Right ventricle myocardium inferior (tissue), 1 donor: ENCODE data around the gene C1QL4. TPM values are rescaled to one million over a fixed set of nuclear protein-coding genes. Genes with fewer than 3 reads are reported as not detected.
"Not testable (repeated sequence)": the region's sequence is repeated elsewhere in the genome, so short reads cannot be mapped to it uniquely, and the experiment has no call there.

Experiments
- ATAC-seq: fragments of 200-7000 bp; cut with Tn5 transposase; one replicate; pipeline ENCODE4 v1.9.1; 2020; ENCODE audit warnings: mild to moderate bottlenecking, moderate library complexity
- DNase-seq: peaks from one replicate; pipeline ENCODE4 v3.0.0; 2021; ENCODE audit errors: missing footprints
- intact Hi-C: fragments of 100-400 bp; cut with DNase I; formaldehyde crosslinking; loops from one replicate; pipeline ENCODE4 v1.11.0; 2022
- total RNA-seq: library from RNA; stranded (reverse); fragmentation: NEBNext Ultra II Directional; extraction: Animal tissue kit (Norgen Biotek cat#: 25700); gene quantifications from one replicate; pipeline ENCODE4 v1.2.1, GENCODE V29; 2021
- donor health status: DM: no; HTN: yes; CAD: no; lungs with severe emphysema.

C1QL4 gene
- total RNA-seq, 1 donor from 2014 or later = not detected

DNA sequence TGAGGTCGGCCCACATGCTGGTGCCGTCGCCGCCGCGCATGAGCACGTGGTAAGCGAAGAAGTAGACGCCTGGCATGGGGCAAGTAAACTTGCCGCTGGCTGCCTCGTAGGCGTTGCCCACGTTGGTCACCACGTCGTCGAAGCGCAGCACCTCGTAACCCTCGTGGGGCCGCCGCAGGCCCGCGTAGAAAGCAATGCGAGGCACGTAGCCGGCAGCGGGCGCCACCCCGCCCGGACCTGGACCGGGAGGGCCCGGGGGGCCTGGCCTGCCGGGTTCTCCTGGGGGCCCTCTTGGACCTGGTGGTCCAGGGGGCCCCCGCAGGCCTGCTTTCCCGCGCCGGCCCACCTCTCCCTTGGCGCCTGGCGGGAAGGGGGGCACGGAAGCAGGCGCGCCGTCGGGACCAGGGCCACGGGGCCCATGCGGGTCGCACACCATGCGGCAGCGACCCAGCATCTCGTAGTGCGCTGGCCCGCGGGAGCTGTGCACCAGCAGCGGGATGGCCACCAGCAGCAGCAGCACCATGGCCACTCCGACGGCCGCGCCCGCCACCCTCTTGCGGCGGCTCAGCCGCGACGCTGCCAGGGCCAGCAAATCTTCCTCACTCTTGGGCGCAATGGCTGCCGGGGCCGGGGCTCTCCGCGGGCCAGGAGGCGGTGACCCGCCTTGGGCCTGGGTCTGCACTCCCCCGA is 888 bp downstream of the C1QL4 start:
- DNase-seq (no peak), ATAC-seq (no peak)
- intact Hi-C loops = loop anchor here (2.0 kb wide), 1 partner anchor 51 kb away; no protein-coding TSS in a partner anchor

DNA sequence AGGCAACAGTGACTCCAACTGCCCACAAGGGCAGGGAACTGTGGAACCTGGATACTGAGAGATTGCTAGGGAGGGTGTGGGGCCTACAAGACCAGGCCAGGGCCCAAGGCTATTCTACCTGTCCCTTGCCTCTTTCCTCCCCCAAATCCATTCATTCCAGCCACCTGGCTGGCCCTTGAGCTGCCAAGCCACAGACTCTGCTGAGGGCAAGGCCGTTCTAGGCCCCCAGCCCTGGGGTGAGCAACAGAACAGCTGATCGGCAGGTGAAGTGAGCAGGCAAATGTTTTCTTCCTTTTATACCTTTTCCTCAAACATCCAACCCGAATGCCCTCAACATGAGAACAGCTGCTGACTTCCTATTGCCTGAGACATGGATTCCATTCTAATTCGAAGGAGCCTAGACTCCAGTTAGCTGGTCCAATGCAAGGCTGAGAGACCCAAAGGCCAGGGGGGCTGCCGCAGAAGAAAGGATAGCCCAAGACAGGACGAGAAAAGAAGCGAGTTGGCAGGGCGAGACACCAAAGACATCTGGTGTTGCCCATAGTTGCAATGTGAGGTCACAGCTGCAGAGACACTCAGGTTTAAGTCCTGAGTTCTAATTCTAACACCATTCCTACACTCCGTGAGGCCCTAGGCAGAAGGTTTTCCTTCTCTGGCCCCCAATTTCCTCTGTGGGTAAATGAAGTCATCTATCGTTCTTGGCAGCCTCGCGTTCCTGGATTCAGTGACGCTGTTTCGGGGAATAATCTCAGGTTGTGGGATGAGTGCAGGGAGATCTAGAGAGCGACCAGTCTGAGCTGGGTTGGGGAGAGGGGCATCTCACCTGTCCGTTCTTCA is 1.7 kb downstream of the C1QL4 start:
- ATAC-seq = no peak
- no peak for DNase-seq
- intact Hi-C loops = no loop called here

DNA sequence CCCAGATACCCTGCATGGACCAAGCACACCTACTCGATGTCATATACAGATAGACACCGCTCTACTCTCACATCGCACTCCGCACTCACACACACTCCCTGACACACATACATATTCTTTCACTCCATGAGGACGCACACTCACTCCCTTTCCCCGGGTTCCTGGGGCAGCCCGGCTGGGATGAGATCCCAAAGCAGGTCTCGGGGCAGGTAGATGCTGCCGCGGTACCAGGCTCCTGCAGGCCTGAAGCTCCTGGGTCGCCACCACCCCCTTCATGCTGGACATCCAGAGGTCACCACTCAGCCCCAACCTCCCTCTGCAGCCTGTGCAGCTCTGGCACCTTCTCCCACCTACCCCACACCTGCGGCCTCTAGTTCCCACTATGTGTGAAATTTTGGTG is 2.3 kb downstream of the C1QL4 start:
- ATAC-seq = no peak
- no peak for DNase-seq
- intact Hi-C loops = no loop called here

DNA sequence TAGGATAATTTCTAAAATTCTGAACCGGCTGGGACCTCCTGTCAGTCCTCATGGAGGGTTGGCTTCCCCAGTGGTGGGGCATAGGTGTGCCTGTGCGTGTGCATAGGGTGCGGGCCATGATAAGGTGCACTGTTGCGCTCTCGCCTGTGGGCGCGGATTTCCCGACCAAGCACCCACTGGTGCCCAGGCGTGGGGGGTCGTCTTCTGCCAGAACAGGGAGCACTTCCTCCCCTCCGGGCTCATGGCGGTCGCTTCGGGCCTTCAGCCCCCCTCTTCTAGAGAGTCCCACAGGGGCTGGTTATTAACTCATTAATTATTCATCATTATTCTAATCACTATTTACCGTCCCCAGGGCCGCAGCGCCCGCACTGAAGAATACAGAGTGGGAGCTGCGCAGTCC is 2.8 kb downstream of the C1QL4 start:
- no peak for DNase-seq
- intact Hi-C loops = no loop called here

DNA sequence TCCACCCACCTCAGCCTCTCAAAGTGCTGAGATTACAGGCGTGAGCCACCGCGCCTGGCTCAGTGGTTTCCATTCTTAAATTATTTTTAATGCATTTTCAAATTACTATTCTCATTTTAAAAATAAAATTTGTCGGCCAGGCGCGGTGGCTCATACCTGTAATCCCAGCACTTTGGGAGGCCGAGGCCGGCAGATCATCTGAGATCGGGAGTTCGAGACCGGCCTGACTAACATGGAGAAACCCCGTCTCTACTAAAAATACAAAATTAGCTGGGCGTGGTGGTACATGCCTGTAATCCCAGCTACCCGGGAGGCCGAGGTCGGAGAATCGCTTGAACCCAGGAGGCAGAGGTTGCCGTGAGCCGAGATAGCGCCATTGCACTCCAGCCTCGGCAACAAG is 3.2 kb downstream of the C1QL4 start:
- ATAC-seq, DNase-seq, intact Hi-C loops: not testable (repeated sequence)

More for the DNA sequence above, 2.8 kb downstream of the C1QL4 start:
- no peak for ATAC-seq

DNA sequence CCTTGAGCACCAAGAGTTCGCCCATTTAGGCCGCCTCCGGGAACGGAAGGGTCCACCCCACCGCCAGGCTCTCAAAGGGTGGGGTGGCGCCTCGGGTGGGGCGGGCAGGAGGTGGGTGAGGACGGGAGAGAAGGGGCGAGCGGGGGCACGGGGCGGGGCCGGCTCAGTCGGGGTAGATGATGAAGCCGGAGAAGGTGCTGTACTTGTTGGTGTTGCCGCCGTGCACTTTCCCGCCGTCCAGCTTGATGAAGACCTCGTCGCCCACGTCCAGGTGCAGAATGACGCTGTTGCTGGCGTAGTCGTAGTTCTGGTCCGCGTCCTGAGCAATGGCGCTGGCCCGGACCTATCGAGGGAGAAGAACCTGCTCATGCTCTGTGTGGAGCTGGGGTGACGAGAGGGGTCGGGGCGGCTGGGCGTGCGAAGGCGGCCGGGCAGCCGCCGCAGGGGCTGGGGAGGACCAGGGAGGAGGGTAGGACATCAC is 4.1 kb downstream of the C1QL4 start:
- DNase-seq = no peak
- no peak for ATAC-seq
- intact Hi-C loops = no loop called here

DNA sequence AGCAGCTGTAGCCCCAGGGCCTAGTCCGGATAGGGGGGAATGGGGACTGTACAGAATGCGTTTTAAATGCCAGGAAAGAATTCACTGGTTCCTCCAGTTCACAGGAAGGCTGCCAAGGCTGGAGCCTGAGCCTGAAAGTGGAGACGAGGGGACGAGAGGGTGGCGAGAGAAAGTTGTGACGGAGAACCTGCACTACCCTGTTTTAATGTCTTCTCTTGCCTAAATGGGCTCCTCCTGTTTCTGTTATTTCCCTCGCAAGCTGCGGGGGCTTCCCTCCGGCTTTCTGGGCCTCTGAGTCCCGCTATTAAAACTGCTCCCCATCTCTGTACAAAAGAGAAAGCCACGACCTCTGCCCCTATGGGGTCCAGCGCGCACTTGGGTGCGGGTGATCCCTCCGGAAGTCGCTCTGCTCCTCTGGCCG is 4.5 kb downstream of the C1QL4 start:
- DNase-seq = no peak
- no peak for ATAC-seq
- intact Hi-C loops = no loop called here

DNA sequence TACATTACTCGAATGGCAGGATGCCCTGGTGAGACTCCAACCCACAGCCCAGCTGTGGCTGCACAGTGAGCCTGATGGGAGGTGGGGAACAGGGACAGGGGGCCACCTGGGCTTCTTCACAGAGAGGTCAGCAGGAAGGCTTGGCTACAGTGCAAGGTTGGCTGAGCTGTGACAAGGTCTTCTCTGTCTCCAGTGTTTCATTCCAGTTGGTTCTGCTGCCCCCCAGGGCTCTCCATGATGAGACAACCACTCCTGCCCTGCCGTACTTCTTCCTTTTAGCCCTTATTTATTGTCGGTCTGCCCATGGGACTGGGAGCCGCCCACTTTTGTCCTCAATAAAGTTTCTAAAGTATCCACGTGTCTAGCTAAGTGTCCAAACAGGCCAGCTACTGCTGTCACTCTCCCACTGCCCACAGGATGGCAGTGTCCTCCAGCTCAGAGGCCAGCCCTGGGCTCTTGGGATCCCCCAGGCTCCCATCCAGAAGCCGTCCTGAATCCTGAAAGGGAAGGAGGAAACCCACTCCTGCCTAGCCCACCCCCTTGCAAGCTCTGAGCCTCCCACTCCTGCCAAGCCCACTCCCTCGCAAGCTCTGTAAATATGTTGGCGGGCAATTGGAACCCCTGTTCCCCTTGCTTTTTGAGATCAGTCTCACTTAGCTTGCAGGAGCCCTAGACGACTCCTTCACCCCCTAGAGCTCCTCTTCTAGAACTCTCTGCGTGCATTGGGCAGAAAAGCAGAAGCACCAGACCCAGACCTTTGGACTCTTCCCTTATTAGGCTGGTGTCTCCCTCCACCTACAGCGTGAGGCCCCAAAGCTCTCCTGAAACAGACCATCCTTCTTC is 5.4 kb downstream of the C1QL4 start:
- intact Hi-C loops = no loop called here
- no peak for DNase-seq

DNA sequence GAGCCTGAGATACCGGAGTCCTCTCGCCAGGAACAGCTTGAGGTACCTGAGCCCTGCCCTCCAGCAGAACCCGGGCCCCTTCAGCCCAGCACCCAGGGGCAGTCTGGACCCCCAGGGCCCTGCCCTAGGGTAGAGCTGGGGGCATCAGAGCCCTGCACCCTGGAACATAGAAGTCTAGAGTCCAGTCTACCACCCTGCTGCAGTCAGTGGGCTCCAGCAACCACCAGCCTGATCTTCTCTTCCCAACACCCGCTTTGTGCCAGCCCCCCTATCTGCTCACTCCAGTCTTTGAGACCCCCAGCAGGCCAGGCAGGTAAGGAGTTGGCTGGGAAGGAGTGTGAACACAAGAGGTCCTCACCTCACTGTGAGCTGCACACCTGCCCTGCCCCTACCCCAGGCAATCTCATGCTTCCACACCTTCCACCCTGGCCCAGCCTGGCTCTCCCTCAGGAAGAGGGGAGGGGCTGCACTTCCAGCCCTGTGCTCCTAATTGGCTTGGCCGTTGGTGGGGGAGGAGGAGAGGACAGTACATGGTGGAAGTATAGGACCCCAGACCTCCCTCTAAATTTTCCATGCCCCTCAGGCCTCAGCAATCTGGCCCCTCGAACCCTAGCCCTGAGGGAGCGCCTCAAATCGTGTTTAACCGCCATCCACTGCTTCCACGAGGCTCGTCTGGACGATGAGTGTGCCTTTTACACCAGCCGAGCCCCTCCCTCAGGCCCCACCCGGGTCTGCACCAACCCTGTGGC is 6.2 kb downstream of the C1QL4 start:
- no peak for ATAC-seq
- no peak for DNase-seq

More for the DNA sequence above, 5.4 kb downstream of the C1QL4 start:
- peak; percentile 84 for ATAC-seq

DNA sequence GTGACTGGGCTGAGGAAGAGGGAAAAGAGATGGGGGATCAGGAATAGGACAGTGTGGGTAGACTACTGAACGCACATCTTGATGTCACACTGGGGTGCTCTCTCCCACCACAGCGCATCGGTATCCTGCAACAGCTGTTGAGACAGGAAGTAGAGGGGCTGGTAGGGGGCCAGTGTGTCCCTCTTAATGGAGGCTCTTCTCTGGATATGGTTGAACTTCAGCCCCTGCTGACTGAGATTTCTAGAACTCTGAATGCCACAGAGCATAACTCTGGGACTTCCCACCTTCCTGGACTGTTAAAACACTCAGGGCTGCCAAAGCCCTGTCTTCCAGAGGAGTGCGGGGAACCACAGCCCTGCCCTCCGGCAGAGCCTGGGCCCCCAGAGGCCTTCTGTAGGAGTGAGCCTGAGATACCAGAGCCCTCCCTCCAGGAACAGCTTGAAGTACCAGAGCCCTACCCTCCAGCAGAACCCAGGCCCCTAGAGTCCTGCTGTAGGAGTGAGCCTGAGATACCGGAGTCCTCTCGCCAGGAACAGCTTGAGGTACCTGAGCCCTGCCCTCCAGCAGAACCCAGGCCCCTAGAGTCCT is 6.9 kb downstream of the C1QL4 start:
- DNase-seq (no peak), ATAC-seq (no peak)
- intact Hi-C loops = no loop called here

More for the DNA sequence above, 6.2 kb downstream of the C1QL4 start:
- intact Hi-C loops = no loop called here

DNA sequence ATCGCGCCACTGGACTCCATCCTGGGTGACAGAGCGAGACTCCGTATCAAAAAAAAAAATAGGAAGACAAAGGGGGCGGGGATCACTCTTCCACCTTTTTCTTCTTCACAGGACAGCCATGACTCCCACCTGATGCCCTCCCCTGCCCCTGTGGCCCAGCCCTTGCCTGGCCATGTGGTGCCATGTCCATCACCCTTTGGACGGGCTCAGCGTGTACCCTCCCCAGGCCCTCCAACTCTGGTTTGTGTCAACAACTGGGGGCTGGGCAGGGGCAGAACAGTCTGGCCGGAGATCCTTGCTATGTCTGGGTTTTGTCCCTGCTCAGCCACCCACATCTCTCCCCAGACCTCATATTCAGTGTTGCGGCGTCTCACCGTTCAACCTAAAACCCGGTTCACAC is 8.2 kb downstream of the C1QL4 start:
- no peak for DNase-seq
- intact Hi-C loops = no loop called here

DNA sequence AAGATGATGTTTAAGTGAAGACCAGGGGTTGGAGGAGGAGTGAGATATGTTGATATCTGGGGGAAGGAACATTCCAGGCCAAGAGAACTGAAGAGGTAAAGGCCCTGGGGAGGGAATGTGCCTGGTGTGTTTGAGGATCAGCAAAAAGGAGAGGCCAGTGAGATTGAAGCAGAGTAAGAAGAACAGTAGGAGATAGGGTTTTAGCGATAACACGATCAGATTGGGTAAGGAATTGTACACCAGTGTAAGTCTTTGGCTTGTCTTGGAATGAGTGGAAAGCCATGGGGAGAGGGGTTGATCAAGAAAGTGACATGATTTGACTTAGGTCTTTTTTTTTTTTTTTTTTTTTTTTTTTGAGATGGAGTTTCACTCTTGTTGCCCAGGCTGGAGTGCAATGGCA is 9.1 kb downstream of the C1QL4 start:
- DNase-seq (no peak), ATAC-seq (no peak)
- intact Hi-C loops = no loop called here

More for the DNA sequence above, 8.2 kb downstream of the C1QL4 start:
- ATAC-seq = no peak

DNA sequence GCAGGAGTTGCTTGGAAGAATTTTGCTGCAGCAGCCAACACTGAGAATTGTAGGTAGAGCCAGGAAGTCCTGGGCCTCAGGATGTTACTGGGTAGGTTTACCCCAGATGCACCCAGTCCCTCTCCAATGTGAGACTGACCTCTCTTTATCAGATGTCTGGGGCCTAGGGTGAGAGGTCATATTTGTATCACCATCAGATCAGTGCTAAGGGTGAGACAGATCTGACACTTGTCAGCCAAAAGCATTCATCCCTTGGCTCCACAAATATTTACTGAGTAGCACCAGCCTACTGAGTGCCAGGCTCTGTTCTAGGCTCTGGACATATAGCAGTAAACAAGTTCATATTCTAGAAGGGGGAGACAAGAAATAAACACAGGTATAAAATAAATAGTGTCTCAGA is 9.6 kb downstream of the C1QL4 start:
- no peak for ATAC-seq
- no peak for DNase-seq
- intact Hi-C loops = no loop called here

DNA sequence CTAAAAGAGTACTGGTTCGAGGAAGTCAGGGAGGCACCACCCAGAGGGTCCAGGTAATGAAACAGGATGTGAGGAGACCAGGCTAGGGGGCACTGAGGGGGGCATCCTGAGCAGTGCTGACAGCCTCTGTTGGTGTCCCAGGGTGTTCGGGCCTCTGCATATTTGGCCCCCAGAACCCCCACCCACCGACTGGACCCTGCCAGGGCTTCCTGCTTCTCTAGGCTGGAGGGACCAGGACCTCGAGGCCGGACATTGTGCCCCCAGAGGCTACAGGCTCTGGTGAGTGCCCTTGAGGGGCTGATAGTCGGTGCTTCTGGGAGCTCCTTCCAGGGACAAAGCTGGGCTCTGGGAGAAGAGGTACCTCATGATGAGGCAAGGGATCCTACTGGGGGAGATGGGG is 11.4 kb downstream of the C1QL4 start:
- intact Hi-C loops = no loop called here
- DNase-seq (no peak), ATAC-seq (no peak)

DNA sequence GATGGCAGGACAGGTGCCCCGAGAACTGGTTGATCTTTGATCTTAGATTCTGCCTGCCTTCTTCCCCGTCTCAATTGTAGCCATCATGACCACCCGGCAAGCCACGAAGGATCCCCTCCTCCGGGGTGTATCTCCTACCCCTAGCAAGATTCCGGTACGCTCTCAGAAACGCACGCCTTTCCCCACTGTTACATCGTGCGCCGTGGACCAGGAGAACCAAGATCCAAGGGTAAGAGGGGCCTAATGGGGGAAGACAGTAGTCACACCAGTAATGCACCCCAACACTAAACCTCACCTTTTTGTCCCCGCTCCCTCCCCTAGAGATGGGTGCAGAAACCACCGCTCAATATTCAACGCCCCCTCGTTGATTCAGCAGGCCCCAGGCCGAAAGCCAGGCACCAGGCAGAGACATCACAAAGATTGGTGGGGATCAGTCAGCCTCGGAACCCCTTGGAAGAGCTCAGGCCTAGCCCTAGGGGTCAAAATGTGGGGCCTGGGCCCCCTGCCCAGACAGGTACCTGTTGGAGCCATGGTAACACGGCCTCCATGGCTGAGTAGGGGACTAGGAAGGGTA is 13.4 kb downstream of the C1QL4 start:
- intact Hi-C loops = no loop called here
- ATAC-seq (no peak), DNase-seq (no peak)

DNA sequence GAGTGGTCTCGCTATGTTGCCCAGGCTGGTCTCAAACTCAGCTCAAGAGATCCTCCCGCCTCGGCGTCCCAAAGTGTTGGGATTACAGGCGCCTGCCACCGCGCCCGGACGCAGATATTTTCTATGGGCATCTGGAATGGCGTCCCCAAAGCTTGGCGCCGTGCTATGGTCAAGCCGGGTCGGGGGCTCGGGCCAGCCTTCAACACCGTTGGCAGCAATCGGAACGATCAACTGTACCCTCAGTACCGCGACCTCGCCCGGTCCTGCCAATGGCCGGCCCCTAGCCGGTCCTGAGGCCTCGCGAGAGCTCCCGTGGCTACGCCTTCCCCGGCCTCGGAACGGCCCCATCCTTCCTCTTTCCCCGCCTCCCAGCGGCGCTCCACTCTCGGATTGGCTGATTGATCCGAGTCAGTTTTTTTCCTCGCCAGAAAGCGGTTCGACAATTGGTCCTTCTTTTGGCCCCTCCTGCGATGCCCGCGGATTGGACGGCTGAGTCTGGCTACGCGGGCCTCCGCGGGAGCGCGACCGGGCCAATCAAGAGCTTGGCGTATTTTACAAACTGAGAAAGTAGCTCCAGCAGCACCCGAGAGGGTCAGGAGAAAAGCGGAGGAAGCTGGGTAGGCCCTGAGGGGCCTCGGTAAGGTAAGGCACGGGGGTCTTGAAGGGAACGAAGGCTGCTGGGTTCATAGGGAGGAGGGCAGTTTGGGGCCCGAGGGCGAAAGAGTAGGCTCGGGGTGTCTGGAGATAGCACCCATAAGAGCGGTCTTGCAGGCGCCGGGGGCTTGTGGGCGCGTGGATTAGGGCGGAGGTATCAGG is 14.1 kb downstream of the C1QL4 start, which contains the start of gene TROAP:
TSS of gene TROAP (plus strand) at position 548 of the 816 bp plus-strand sequence. CDS start 354 bp downstream, outside the sequence.
- DNase-seq = peak; percentile 98
- intact Hi-C loops = no loop called here

DNA sequence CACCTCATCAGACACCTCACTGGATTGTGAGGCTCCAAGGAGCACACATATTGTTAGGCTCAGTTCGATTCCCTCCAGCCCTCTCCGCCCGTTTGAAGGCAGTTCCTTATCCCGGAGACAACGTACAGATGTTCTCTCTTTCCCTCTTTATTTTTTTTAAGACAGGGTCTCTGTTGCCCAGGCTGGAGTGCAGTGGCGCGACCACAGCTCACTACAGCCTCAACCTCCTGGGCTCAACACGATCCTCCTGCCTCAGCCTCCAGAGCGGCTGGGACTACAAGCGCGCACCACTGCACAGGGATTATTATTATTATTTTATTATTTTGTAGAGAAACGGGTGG is 14.7 kb downstream of the C1QL4 start:
- intact Hi-C loops = no loop called here
- DNase-seq = no peak
- ATAC-seq = no peak

More for the DNA sequence above, 14.1 kb downstream of the C1QL4 start, which contains the start of gene TROAP:
- ATAC-seq = peak; percentile 100
